Neural cell (in vitro differentiated cells): ENCODE results near the gene ASAP3. TPM values are rescaled to one million over a fixed set of nuclear protein-coding genes. Genes with fewer than 3 reads are reported as not detected.

Source experiments
- H2AFZ ChIP-seq: fragments of 200-600, 300-800 bp; sonication (generic), shearing (Covaris generic); 2 replicates; pipeline ENCODE4 v1.6.0; 2014; ENCODE audit warnings: low read depth, mild to moderate bottlenecking, antibody characterized with exemption, low read length, moderate library complexity
- H3F3A ChIP-seq: fragments of 200-600 bp; shearing (Covaris generic); 2 replicates; pipeline ENCODE4 v1.6.1; 2016; ENCODE audit warnings: mild to moderate bottlenecking, moderate library complexity, mixed read lengths, antibody characterized with exemption, low read length; ENCODE audit not compliant: insufficient read depth, poor library complexity, severe bottlenecking
- H3K27ac ChIP-seq: fragments of 200-600, 300-800 bp; sonication (generic), shearing (Covaris generic); 2 replicates; pipeline ENCODE4 v1.5.1; 2014; ENCODE audit warnings: mild to moderate bottlenecking, low read length, moderate library complexity
- H3K27me3 ChIP-seq: fragments of 300-800, 200-600 bp; sonication (generic), shearing (Covaris generic); 2 replicates; pipeline ENCODE4 v1.6.0; 2014; ENCODE audit warnings: mild to moderate bottlenecking, low read depth, low read length, moderate library complexity; ENCODE audit not compliant: insufficient read depth
- H3K36me3 ChIP-seq: fragments of 300-800, 200-600 bp; sonication (generic), shearing (Covaris generic); 2 replicates; pipeline ENCODE4 v1.5.1; 2014; ENCODE audit warnings: mild to moderate bottlenecking, antibody characterized with exemption, low read length, moderate library complexity; ENCODE audit not compliant: insufficient read depth
- H3K4me2 ChIP-seq: fragments of 300-800, 200-600 bp; sonication (generic), shearing (Covaris generic); 2 replicates; pipeline ENCODE4 v1.6.0; 2014; ENCODE audit warnings: mild to moderate bottlenecking, low read length
- H3K4me3 ChIP-seq: fragments of 300-800, 200-600 bp; sonication (generic), shearing (Covaris generic); 2 replicates; pipeline ENCODE4 v1.5.1; 2014; ENCODE audit warnings: mild to moderate bottlenecking, low read length, moderate library complexity
- H3K79me2 ChIP-seq: fragments of 200-600 bp; shearing (Covaris generic); replicated peaks from 2 replicates; pipeline ENCODE4 v1.6.0; 2014; ENCODE audit warnings: mild to moderate bottlenecking, low read length, moderate library complexity; ENCODE audit not compliant: insufficient read depth
- H3K9ac ChIP-seq: fragments of 300-800, 200-600 bp; sonication (generic), shearing (Covaris generic); 2 replicates; pipeline ENCODE4 v1.6.1; 2016; ENCODE audit warnings: mild to moderate bottlenecking, low read length, mixed read lengths
- H3K9me2 ChIP-seq: fragments of 200-600 bp; shearing (Covaris generic); 2 replicates; pipeline ENCODE4 v1.6.1; 2016; ENCODE audit warnings: mild to moderate bottlenecking, low read length, mixed read lengths; ENCODE audit not compliant: insufficient read depth
- H3K9me3 ChIP-seq: fragments of 200-600, 300-800 bp; sonication (generic), shearing (Covaris generic); 2 replicates; pipeline ENCODE4 v1.6.1; 2016; ENCODE audit warnings: mild to moderate bottlenecking, mixed run types, low read length, moderate library complexity, mixed read lengths
- H4K20me1 ChIP-seq: fragments of 200-600 bp; shearing (Covaris generic); 2 replicates; pipeline ENCODE4 v1.6.1; 2016; ENCODE audit warnings: mild to moderate bottlenecking, mixed run types; ENCODE audit not compliant: insufficient read depth
- CTCF ChIP-seq: fragments of 450-650 bp; IDR thresholded peaks from 2 replicates; pipeline ENCODE4 v1.5.1; 2014; ENCODE audit warnings: antibody characterized with exemption, mild to moderate bottlenecking, moderate library complexity; ENCODE audit not compliant: poor library complexity, severe bottlenecking
- EP300 ChIP-seq: fragments of 450-650 bp; conservative IDR thresholded peaks from 2 replicates; pipeline ENCODE4 v1.6.1; 2014; ENCODE audit warnings: antibody characterized with exemption, mild to moderate bottlenecking, moderate library complexity; ENCODE audit not compliant: poor library complexity, severe bottlenecking
- EZH2 ChIP-seq: fragments of 200-600, 300-800 bp; shearing (Covaris generic), sonication (generic); IDR thresholded peaks from 2 replicates; pipeline ENCODE4 v1.6.1; 2014; ENCODE audit warnings: antibody characterized with exemption, low read length, borderline replicate concordance, mild to moderate bottlenecking; ENCODE audit not compliant: insufficient read depth, poor library complexity, severe bottlenecking
- MXI1 ChIP-seq: fragments of 450-650 bp; conservative IDR thresholded peaks from 2 replicates; pipeline ENCODE4 v1.6.1; 2014; ENCODE audit warnings: antibody characterized with exemption, mild to moderate bottlenecking; ENCODE audit not compliant: poor library complexity, severe bottlenecking
- POLR2AphosphoS5 ChIP-seq: IDR thresholded peaks from 2 replicates; pipeline ENCODE4 v1.6.1; 2012
- RAD21 ChIP-seq: fragments of 450-650 bp; conservative IDR thresholded peaks from 2 replicates; pipeline ENCODE4 v1.6.1; 2014; ENCODE audit warnings: antibody characterized with exemption, mild to moderate bottlenecking, moderate library complexity
- REST ChIP-seq: IDR thresholded peaks from 2 replicates; pipeline ENCODE4 v1.6.1; 2012; ENCODE audit warnings: borderline replicate concordance
- SMC3 ChIP-seq: fragments of 450-650 bp; conservative IDR thresholded peaks from 2 replicates; pipeline ENCODE4 v1.6.1; 2014; ENCODE audit warnings: antibody characterized with exemption, mild to moderate bottlenecking, moderate library complexity; ENCODE audit not compliant: poor library complexity
- TAF1 ChIP-seq: IDR thresholded peaks from 2 replicates; pipeline ENCODE4 v1.6.1; 2012; ENCODE audit warnings: low read depth
- polyA plus RNA-seq: library from polyadenylated mRNA; depleted of rRNA; stranded (reverse); fragments of >200 nt; gene quantifications from 2 replicates; pipeline ENCODE4 v1.2.3, GENCODE V29; 2014

The ASAP3 gene
- polyA plus RNA-seq, 1 donor from 2014 or later: 24.9 TPM

GRCh38 chr1:23408797-23409290, 75.1 kb downstream of the ASAP3 start:
- Histone ChIP-seq H3F3A (no peaks in the 10 kb centered on the region), H3K4me2 (no peak overlapping the region), H3K27me3 (no peaks in the 10 kb centered on the region), H3K36me3 (no peaks in the 10 kb centered on the region), H3K9me2 (no peaks in the 10 kb centered on the region), H4K20me1 (no peaks in the 10 kb centered on the region), H3K79me2 (no peaks in the 10 kb centered on the region), H3K27ac (no peak overlapping the region), H3K4me3 (no peak overlapping the region), H3K9ac (no peak overlapping the region), H3K9me3 (no peaks in the 10 kb centered on the region), H2AFZ (no peak overlapping the region)
- TF ChIP-seq POLR2AphosphoS5: no peak
- TF ChIP-seq EP300: no peak
- TF ChIP-seq MXI1: no peak
- TF ChIP-seq RAD21: no peak
- no peak for TF ChIP-seq CTCF
- no peak for TF ChIP-seq TAF1

GRCh38 chr1:23407016-23407630, 76.9 kb downstream of the ASAP3 start:
- no peak overlapping the region for H3K4me2 ChIP-seq
- H4K20me1 ChIP-seq: no peaks in the 10 kb centered on the region
- no peak overlapping the region for H2AFZ ChIP-seq
- no peaks in the 10 kb centered on the region for H3K79me2 ChIP-seq
- H3K4me3 ChIP-seq: no peak overlapping the region
- H3K36me3 ChIP-seq: no peaks in the 10 kb centered on the region
- TF ChIP-seq TAF1: no peak
- no peak for TF ChIP-seq RAD21
- no peak for TF ChIP-seq EP300
- no peak for TF ChIP-seq MXI1
- TF ChIP-seq EZH2: no peak
- TF ChIP-seq POLR2AphosphoS5: no peak
- no peak for TF ChIP-seq SMC3
- TF ChIP-seq CTCF: no peak
- TF ChIP-seq REST: no peak
- no peaks in the 10 kb centered on the region for H3K9me3 ChIP-seq
- H3K27me3 ChIP-seq: no peaks in the 10 kb centered on the region
- no peak overlapping the region for H3K27ac ChIP-seq
- no peaks in the 10 kb centered on the region for H3F3A ChIP-seq
- H3K9ac ChIP-seq: no peak overlapping the region
- H3K9me2 ChIP-seq: no peaks in the 10 kb centered on the region
